ENCODE measurements around the gene SLC35A4.
"Not testable (repeated sequence)": the region's sequence is repeated elsewhere in the genome, so short reads cannot be mapped to it uniquely, and the experiment has no call there.

SLC35A4 gene

DNA sequence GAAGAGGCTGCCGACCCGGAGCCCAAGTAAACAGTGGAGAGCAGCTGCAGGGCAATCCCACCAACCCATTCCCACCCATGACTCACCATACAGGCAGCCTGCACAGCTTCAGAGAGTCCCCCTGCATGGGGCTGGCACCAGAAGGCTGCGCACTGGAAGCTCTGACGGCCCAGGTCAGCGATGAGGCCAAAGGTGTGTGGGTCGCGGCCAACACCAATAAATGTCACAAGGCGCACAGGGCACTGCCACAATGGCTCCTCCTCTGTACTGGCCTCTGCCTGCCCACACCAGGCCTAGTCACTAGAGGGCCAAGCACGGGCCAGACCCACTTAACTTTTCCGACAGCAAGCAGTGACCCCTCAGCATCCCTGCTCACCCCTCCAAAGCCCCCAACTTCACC, 4.4 kb upstream of the SLC35A4 start:
- DNase-seq, result no peak

- no peak for DNase-seq
Observed at GRCh38 chr5:140561753-140562523, 2.7 kb upstream of the SLC35A4 start.

DNA sequence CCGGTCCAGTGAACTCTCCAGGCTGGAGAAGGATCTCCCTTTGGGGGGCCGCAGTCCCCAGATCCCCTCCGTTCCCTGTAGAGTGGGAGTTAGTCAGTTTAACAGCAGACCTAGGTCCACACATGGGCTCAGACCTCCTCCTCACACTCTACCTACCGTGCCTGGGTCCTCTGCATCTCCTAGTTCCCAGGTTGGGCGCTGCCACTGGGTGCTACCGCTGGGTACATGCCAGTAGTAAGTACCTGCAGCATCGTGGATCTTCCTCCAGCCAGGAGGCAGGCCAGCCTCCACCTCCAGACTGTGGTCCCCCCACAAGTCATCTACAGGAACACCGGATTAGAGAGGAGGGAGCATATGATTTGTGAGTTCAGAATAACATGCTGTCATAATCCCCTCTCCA, 1.0 kb upstream of the SLC35A4 start:
- no peak for DNase-seq

DNA sequence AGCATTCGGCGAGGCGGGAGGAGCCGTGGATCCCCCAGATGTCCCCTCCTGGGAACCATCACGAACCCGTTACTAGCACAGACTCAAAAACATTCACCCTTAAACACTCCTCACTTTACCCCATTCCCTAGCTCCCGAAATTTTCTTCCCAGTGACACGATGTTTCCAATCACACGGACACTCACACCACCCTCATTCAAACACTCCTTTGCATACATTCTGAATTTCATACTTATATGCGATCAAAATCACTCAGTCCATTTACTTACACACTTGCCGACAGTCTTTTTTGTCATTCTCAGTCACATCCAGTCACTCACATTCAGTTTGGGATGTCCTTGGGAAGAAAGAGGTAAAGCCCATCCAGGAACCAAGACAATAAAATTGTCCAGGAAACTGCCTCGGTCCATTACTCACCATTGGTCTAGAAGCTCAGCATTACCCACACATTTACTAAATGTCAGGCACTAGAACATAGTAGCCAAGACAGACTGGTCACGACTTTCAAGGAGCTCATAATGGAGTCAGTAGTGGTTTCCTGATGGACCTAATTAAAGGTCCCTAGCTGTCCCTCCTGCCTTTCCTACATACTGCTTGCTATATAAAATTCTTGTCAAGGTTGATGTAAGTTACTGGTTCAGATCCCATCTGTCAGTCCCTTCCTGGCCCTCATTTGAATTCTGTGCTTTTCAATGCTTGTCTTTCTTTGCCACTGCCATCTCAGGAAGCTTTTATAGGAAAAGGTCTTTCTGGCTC, 574 bp downstream of the SLC35A4 start:
- DNase-seq, result no peak

DNA sequence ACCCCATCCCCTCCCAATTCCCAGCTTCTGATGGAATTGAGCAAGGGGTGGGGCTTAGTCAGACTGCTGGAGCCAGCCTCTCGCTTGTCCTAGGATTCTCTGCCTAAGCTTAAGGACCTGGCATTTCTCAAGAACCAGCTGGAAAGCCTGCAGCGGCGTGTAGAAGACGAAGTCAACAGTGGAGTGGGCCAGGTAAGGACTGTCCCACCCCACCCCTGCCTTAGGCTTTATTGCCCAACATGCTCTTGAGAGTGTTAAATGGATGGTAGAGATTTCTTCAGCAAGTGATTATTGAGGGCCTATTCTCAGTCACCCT, 1.1 kb downstream of the SLC35A4 start:
- no peak for DNase-seq

DNA sequence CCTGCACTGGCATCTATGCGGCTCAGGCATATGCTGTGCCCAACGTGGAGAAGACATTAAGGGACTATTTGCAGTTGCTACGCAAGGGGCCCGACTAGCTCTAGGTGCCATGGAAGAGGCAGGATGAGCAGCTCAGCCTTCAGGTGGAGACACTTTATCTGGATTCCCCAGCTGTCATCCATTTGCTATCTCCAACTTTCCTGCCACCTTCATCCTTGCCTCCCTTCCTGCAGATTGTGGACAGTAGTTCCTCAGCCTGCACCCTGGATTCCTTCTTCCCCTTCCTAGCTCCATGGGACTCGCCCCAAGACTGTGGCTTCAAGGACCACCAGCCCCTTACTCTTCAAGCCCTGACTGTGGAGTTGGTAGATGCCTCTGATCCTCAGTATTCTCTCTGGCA, 2.0 kb downstream of the SLC35A4 start:
- no peak for DNase-seq

- no peak for DNase-seq
Observed at GRCh38 chr5:140567136-140567818, 2.6 kb downstream of the SLC35A4 start.

- DNase-seq, result no peak
Observed at GRCh38 chr5:140567871-140568270, 3.2 kb downstream of the SLC35A4 start.

GRCh38 chr5:140568443-140569063, 3.9 kb downstream of the SLC35A4 start:
- no peak for DNase-seq

DNA sequence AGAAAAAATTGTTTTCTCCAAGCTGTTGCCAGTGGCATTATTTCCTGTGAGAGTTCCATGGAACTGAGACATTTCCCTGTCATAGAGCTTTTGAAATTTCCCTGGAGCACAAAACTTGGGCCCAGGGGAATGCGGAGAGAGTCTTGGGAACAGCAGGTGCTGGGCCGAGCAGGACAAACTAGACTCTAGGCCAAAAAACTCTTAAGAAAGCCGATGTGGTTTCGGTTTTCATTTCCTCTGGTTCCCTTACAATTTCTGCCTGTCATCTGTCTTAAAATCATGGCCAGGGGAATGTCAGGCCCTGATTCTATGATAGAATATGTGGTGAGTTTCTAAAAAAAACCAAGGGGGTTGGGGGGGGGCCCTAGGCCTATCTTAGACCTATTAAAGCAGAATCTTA, 4.6 kb downstream of the SLC35A4 start:
- DNase-seq, result no peak

DNA sequence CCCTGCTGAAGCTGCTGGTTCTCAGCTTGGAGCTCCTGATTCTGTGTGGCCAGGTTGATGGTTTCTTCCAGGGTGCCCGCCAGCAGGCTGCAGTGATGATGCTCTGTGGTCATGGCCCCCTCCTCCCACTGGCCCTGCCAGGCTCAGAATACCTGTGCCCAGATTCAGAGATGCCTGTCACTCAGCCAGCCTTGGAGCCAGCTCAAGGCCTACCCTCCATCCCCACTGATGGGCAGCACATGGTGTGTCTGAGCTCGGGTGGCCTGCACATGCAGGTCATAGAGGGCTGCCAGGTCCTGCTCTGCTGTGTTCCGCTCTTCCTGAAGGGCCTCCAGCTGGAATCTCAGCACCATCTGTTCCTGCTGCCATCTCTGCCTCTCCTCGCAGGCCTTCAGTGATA, 5.4 kb downstream of the SLC35A4 start:
- no peak for DNase-seq

GRCh38 chr5:140570488-140570887, 5.9 kb downstream of the SLC35A4 start:
- DNase-seq, result no peak

DNA sequence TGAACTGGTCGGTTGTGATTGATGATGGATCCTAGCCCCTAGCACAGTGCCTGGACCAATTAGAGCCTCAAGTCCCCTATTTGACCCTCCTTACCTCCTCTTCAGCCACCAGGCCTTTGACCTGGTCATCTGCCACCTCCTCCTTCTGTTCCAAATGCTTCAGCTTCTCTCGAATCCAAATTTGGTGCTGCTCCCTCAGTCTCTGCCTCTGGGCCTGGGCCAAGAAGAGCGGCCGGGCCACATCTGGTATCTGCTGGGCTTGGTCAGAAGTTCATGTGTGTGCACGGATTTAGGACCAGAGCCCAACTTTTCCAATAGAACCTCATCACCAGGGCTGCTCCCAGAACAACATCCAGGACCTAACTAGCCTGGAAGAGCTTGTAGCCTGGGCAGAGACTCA, 6.5 kb downstream of the SLC35A4 start:
- no peak for DNase-seq

DNA sequence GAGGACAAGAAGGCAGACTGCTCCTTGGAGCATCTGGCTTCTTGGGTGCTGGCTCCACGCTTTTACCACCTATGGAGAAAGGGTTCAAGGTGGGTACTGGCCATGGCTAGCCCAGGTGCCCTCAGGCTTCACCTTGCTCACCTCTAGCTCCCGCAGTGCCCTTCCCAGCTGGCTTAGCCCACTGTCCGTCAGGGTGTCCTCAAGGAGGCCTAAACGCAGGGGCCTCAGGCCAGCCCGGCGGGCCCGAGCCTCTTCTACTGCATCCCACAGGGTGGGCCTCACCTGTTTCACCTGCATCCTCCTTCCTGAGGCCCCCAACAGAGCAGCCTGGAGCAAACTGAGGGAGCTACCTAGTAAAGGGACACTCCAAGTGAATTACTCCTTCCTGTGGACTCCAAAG, 9.1 kb downstream of the SLC35A4 start:
- no peak for DNase-seq

DNA sequence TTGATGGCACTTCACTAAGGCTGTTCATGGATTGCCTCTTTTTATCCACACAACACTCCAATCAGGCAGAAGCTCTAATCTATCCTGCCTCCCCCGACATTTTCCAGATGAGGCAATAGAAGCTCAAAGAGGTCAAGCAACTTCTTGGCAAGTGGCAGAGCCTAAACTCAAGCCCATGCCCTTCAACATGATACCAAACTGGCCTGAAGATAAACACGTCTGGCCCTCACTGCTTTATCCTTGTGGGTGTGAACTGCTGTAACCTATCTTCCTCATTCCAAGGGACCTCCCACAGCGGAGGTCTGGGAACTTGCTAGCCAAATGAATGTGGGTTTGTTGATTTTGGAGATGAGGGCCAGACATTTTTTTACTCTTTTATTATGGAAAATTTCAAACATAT, 9.5 kb downstream of the SLC35A4 start:
- DNase-seq, result no peak

- DNase-seq, result no peak
Observed at GRCh38 chr5:140575309-140575708, 10.7 kb downstream of the SLC35A4 start.

DNA sequence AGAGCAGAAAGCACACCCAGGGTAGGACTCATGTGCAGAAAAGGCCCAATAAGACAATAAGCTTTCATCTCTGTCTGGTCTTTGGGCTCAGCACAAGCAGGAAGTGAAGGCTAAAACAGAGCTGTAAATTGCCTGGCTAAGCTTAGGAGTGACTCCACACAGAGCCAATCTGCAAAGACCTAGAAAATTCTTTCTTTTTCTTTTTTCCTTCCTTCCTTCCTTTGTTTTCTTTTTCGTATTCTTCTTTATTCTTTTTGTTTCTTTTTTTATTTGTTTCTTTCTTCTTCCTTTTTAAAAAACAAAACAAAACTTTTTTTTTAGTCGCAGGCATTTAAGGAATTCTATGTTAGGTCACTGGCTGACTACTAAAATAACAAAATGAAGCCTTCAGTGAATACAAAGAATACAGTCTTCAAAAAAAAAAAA, 12.2 kb downstream of the SLC35A4 start:
- DNase-seq, result no peak

DNA sequence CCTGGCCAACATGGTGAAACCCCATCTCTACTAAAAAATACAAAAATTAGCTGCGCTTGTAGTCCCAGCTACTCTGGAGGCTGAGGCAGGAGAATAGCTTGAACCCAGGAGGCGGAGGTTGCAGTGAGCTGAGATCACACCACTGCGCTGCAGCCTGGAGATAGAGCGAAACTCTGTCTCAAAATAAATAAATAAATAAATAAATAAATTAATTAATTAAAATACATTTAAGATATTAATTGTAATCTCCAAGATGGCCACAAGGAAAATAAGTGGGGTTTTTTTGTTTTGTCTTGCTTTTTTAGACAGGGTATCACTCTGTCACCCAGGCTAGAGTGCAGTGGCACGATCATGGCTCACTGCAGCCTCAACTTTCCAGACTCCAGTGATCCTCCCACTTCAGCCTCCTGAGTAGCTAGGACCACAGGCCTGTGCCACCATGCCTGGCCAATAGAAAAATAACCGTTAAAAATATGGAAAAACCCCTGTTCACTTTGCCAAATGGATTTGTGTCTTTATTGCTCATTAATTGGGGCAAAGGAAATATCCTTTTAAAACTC, 14.6 kb downstream of the SLC35A4 start:
- not testable (repeated sequence) for DNase-seq

DNA sequence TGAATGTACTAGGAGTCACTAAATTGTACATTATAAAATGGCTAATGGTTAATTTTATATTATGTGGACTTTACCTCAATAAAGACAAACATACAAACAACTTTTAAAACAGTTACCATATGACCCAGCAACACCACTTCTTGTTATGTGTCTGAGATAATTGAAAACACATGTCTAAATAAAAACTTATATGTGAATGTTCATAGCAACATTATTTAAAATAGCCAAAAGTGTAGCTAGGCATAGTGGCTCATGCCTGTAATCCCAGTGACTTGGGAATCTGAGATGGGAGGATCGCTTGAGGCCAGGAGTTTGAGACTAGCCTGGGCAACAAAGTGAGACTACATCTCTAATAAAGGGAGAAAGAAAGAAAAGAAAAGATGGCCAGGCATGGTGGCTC, 22.9 kb downstream of the SLC35A4 start:
- DNase-seq, result no peak

DNA sequence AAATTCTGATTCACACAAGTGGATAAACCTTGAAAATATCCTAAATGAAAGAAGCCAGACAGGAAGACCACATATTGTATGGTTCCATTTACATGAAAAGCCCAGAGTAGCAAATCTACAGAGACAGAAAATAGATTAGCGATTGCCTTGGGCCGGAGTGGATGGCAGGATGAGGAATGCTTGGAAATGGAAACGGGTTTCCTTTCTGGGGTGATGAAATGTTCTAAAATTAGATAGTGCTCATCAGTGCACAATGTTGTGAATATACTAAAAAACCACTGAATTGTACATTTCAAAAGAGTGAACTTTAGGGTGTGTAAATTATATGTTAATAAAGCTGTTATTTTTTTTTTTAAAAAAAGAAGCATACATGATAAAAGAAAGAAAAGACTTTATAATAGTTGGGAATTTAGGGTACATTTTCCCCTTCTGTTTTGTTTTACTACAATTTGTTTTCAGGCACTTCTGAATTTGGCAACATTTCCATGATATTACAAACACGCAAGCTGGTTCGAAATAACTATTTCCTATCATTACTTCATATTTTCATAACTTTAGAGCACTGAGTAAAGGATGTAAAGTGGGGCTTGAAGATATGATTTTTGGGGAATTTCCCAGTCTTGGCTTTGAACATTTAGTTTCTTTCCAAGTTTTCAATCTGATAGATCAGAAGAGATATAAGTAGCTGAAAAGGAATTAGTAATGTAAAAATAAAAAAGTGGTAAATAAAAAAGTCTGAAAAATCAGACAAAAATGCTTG, 23.9 kb downstream of the SLC35A4 start:
- no peak for DNase-seq

DNA sequence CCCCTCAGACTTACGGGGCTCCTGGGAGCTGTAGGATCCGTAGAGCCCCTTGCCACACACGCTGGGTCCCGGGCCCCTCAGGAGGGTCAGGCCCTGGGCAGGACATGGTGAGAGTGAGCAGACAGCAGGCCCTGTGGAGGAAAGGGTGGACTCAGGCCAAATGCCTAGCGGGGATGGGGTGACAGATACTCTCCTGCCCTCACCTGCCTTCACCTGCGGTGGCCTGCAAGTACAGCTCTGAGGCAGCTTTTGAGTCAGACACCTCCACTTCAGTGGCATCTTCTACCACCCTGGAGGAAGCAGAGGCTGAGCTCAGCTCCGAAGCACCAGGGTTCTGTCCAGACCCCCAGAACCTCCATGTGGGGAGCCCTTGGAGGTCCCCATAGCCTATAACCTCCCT, 26.2 kb downstream of the SLC35A4 start:
- DNase-seq, result no peak

DNA sequence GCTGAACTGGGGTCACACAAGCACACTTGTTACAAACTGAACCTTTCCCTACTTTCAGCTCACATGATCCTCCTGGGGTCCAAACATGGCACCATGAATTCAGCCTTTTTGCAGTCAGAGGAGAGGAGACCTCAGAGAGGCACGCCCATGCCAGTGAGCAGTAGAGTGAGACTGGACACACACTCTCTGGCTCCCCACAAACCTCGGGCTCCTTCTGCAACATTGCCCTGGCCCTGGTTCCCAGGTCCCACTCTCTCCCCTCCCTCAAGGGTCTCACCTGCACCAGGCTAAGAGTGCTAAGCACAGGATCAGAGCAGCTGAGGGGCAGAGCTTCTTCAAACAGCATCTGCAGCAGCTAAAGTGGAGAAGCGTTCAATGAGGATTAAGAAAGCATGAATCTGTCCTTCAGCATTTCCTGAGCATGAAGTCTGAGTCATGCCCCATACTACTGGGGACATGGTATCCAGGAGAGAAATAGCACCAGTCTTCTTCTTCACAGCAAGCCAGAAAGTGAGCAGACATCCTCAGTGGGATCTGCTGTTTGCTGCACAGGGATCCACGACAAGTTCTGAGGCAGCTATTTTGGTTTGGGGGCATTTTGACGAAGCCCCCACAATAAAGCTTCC, 27.2 kb downstream of the SLC35A4 start:
- DNase-seq, result no peak

Measured in NCI-H2171 (cell line).